Kidney epithelial cell (primary cell): ENCODE data around the gene FMN1. TPM values are rescaled to one million over a fixed set of nuclear protein-coding genes. Genes with fewer than 3 reads are reported as not detected.

Experiments used
- DNase-seq: peaks from one replicate; pipeline ENCODE4 v3.0.0-alpha.2; 2010; ENCODE audit warnings: low read depth
- H3K27me3 ChIP-seq: 2 replicates; pipeline ENCODE4 v1.6.0; 2011; ENCODE audit warnings: low read length; ENCODE audit not compliant: control insufficient read depth, insufficient read depth
- H3K36me3 ChIP-seq: 2 replicates; pipeline ENCODE4 v1.5.1; 2011; ENCODE audit warnings: low read length; ENCODE audit not compliant: control insufficient read depth, insufficient read depth
- H3K4me3 ChIP-seq: 2 replicates; pipeline ENCODE4 v1.5.1; 2011; ENCODE audit warnings: low read depth, mild to moderate bottlenecking, control low read depth, low read length
- CTCF ChIP-seq: IDR thresholded peaks from 2 replicates; pipeline ENCODE4 v1.5.1; 2011; ENCODE audit warnings: mild to moderate bottlenecking, moderate library complexity, low read length, control low read depth, inconsistent platforms; ENCODE audit not compliant: insufficient read depth, poor library complexity, severe bottlenecking
- total RNA-seq: library from RNA; depleted of rRNA; stranded (reverse); fragments of >200 nt; gene quantifications from 2 replicates; pipeline ENCODE4 v1.2.3, GENCODE V29; 2015

Gene FMN1
- total RNA-seq, 1 donor from 2014 or later: 4.5 TPM

GRCh38 chr15:33132233-33132580 lies 62.3 kb downstream of the FMN1 start:
- no peak for TF ChIP-seq CTCF
- H3K4me3 ChIP-seq: no peak overlapping the region
- no peaks in the 10 kb centered on the region for H3K27me3 ChIP-seq

GRCh38 chr15:33131552-33132232 lies 62.8 kb downstream of the FMN1 start:
- Histone ChIP-seq H3K27me3 (no peaks in the 10 kb centered on the region), H3K36me3 (no peaks in the 10 kb centered on the region), H3K4me3 (no peak overlapping the region)
- no peak for TF ChIP-seq CTCF
- no peak for DNase-seq

More at GRCh38 chr15:33132233-33132580, 62.3 kb downstream of the FMN1 start:
- H3K36me3 ChIP-seq: no peaks in the 10 kb centered on the region
- DNase-seq: no peak

- Histone ChIP-seq H3K27me3 (no peaks in the 10 kb centered on the region), H3K36me3 (no peaks in the 10 kb centered on the region), H3K4me3 (no peak overlapping the region)
- no peak for TF ChIP-seq CTCF
- DNase-seq: peak; percentile 88
Measured at GRCh38 chr15:33126559-33127290, 67.8 kb downstream of the FMN1 start.

GRCh38 chr15:33125894-33126537 lies 68.5 kb downstream of the FMN1 start:
- no peak for DNase-seq
- no peaks in the 10 kb centered on the region for H3K27me3 ChIP-seq

GRCh38 chr15:33124811-33125210 lies 69.7 kb downstream of the FMN1 start:
- no peak overlapping the region for H3K4me3 ChIP-seq
- no peaks in the 10 kb centered on the region for H3K36me3 ChIP-seq
- no peak for DNase-seq
- no peaks in the 10 kb centered on the region for H3K27me3 ChIP-seq
- no peak for TF ChIP-seq CTCF

More at GRCh38 chr15:33125894-33126537, 68.5 kb downstream of the FMN1 start:
- no peak for TF ChIP-seq CTCF
- H3K4me3 ChIP-seq: no peak overlapping the region
- H3K36me3 ChIP-seq: no peaks in the 10 kb centered on the region
